NT2/D1 (cell line): ENCODE measurements around the gene LSM3.

ENCODE experiments used
- YY1 ChIP-seq: IDR thresholded peaks from 2 replicates; pipeline ENCODE4 v1.6.1; 2011; ENCODE audit not compliant: insufficient read length, insufficient read depth
- ZNF274 ChIP-seq: IDR thresholded peaks from 2 replicates; pipeline ENCODE4 v1.6.1; 2011; ENCODE audit warnings: mild to moderate bottlenecking, low read depth, low read length

GRCh38 chr3:14241716-14242115 lies 63.1 kb downstream of the LSM3 start:
- no peak for TF ChIP-seq YY1
- TF ChIP-seq ZNF274, result no peak
